Muscle of back (tissue), 11 donors: ENCODE data around the gene FMO1. TPM values are rescaled to one million over a fixed set of nuclear protein-coding genes. Genes with fewer than 3 reads are reported as not detected.
"Not testable (repeated sequence)": the region's sequence is repeated elsewhere in the genome, so short reads cannot be mapped to it uniquely, and the experiment has no call there.

ENCODE experiments used
- DNase-seq, 3 donors: peaks; one replicate each; pipeline versions ENCODE4 v3.0.0 to v3.0.0-alpha.2; 2013
- polyA plus RNA-seq, 10 donors: library from polyadenylated mRNA; unstranded; fragments of 120-200 nt; gene quantifications; one replicate each; pipeline ENCODE4 v1.2.1, GENCODE V29; 2013; ENCODE audit not compliant: insufficient read length in 10 of 10

The FMO1 gene
- polyA plus RNA-seq, 10 donors: 6.4 to 12.7 (median 9.4) TPM

DNA sequence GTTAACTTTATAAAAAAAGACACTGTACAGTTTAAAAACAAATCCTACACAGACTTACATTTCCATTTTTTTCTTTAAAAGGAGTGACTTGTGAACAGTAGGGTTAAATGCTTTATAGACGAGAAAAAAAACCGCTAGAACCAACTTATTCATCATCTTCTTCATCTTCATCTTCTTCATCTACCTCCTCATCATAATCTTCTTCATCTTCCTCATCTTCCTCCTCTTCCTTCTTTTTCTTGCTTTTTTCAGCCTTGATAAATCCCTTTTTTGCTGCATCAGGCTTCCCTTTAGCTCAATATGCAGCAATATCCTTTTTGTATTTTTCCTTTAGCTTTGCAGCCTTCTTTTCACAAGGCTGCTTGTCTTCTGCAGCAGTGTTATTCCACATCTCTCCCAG is 22.5 kb downstream of the FMO1 start:
- no peak for DNase-seq

DNA sequence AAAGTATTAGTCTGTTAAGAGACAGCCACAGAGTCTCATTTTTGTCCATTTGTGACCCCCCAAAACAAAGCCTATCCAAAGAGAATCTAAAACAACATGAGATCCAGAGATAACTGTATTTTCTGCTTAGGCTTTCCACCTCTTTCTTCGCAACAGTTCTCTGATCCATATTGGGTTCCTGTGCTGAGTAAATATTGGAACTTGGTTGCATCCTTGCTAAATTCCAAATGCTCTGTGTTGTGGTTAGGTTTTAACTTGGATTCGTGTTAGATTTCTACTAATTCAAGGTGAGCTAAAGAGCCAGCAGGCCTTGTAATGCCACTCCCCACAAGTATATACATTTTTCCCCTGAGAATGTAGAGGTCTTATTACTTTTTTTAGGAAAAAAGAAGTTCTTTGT is 29.2 kb downstream of the FMO1 start:
- DNase-seq: no peak

DNA sequence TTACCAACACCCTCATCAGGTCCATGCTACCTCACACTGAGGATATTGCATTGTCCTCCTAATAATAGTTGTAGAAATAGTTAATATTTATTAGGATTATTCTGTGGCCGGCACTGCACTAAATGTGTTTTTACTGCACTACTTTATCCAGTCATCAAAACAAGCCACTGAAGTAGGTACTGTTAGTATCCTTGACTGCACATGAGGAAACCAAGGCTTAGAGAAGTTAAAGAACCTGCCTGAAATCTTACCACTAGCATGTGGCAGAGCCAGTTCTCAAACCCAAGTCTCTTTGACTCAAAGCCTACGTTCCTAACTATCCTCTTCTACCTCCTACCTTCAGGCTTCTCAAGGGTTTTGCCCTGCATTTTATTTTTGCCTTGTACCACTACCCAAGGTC is 30.9 kb downstream of the FMO1 start:
- DNase-seq: no peak

DNA sequence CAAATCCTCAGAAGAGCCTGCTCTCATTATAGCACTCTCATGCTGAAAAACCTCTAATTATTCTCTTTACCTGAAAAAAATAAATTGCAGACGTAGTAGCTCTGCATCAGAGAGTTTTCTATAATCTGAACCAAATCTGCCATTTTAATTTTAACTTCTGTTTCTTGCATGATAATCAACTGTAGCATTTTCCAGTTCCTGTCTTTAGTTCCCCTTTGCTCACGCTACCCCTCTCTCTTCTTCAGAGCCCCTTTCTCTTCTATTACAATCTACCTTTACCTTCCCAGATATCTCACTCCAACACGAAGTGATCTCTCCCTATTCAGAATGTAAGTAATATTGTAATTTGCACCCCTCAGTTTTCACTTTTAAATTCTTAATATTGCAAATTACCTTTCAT is 31.4 kb downstream of the FMO1 start:
- no peak for DNase-seq

GRCh38 chr1:171280599-171280998 is 32.3 kb downstream of the FMO1 start:
- no peak for DNase-seq

DNA sequence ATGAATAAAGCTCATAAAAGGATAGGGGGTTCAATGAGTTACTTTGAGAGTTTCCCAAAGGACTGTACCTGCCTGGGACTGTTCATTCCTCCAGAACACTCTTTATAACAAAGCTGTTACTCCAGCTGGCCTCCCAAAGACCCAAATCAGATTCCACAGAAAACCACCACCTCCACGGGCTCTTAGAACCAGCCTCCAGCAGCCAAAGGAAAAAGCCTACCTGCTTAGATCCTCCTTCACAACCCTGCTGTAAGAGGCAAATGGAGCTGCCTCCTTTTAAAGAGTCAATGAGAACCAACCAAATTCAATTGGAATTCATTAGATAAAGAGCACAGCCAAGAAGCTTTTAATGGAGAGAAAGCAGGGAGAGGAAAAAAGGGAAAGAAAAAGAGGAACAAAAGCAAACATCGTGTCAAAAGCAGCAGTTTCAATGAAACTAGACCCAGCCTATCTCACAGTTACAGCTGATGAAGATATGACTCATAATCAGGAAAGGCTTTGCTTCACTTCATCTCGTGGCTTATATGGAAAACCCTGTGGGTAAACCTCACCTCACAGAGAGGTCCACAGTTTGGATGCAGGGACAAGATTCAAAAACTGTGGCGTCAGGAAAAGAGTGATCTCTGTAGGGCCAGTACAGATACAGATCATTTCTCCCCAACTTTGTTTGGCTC is 37.9 kb downstream of the FMO1 start:
- DNase-seq: no peak

- DNase-seq: no peak
Measured at GRCh38 chr1:171290621-171291020, 42.3 kb downstream of the FMO1 start.

GRCh38 chr1:171292799-171293198 is 44.5 kb downstream of the FMO1 start:
- DNase-seq: peak in 1 of 3 donors; percentile 49

DNA sequence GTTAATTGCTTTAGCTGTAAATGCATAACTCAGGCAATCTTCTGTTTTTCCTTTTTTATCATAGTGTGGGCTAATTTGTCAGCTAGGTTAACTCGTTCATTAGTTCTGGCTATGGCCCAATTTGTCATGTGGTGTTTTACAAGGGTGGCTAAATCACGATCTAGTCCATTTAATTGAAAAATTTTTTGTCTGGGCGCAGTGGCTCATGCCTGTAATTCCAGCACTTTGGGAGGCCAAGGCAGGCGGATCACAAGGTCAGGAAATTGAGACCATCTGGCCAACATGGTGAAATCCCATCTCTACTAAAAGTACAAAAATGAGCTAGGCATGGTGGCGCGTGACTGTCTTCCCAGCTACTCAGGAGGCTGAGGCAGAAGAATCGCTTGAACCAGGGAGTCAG is 47.1 kb downstream of the FMO1 start:
- DNase-seq: not testable (repeated sequence)

DNA sequence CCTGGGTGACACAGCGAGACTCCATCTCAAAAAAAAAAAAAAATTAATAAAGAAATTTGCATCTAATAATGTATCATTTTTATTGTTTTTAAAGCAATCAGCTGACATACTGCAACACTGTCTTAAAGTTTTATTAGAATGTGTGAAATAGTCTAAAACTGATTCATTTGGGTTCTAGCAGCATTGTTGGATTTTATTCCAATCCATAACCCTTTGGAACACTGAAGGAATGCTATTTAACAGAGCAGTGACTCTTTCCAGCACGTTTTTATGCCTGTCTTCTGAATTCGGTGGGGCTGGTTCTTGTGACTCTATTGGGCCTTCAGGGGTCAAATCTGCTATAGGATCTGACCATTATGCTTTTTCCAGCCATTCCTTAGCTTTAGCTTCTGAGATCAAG is 47.5 kb downstream of the FMO1 start:
- no peak for DNase-seq

GRCh38 chr1:171296897-171297296 is 48.6 kb downstream of the FMO1 start:
- DNase-seq: no peak

DNA sequence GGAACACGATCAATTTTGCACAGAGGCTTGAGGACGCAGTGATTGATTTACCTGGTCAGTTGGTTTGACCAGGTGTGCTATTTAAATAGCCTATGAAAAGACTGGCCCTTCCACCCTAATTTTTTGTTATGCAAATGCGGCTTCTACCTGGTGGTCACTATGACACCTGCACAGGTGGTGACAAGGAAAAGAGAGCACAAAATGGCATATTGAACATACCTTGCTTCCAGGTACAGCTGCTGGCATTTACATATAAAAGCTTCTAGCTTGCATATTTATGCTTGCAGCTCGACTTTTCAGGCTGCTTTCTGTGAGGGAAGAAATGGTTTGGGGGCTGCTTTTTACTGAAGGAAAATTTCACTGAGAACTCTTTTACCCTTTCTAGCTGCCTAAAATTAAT is 50.4 kb downstream of the FMO1 start:
- DNase-seq: no peak

DNA sequence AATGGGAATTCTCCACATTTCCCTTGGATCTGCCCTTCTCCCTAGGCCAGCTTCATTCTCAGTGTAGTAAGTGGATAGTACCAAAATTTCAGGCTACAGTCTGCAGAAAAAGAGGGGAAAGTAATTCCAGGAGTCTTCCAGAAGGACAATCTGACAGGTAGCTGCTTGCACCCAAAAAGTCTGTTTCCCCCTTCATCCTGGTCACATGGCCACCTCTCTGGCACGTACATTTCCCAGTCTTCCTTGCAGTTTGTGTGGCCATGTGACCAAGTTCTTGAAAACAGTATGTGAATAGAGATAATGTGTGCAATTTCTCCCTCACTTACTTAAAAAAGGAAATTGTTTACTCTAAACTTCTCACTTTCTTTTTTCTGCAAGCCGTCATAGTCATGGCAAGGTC is 51.0 kb downstream of the FMO1 start:
- DNase-seq: no peak

- no peak for DNase-seq
Measured at GRCh38 chr1:171300401-171300800, 52.1 kb downstream of the FMO1 start.

DNA sequence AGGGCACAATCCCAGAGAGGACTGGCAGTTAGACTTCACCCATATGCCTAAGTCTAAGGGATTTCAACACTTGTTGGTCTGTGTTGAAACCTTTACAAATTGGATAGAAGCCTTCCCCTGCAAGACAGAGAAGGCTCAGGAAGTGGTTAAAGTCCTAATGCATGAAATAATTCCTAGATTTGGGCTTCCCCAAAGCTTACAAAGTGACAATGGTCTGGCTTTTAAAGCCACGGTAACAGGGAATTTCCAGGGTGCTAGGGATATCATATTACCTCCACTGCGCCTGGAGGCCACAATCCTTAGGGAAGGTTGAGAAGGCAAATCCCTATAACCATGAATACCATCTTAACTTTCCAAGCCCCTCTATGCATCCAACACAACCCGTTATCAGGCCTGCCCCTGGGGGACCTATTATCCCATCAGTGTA is 62.4 kb downstream of the FMO1 start:
- no peak for DNase-seq

GRCh38 chr1:171311771-171312558 is 63.7 kb downstream of the FMO1 start:
- no peak for DNase-seq

- DNase-seq: peak in 1 of 3 donors; percentile 12
Measured at GRCh38 chr1:171313319-171313834, 65.1 kb downstream of the FMO1 start.

- DNase-seq: peak; percentile 99
Measured at GRCh38 chr1:171313835-171314320, 65.6 kb downstream of the FMO1 start, which contains the start of gene FMO4. Gene FMO4 (plus strand): TSS chr1:171314183. CDS start chr1:171319826, 5,643 bp downstream.

- DNase-seq: no peak
Measured at GRCh38 chr1:171329251-171329650, 81.0 kb downstream of the FMO1 start.

GRCh38 chr1:171334024-171334640 is 85.8 kb downstream of the FMO1 start:
- DNase-seq: peak in 2 of 3 donors; percentile 39 to 44
